HT-29 (cell line): ENCODE measurements around the gene NARF. TPM values are rescaled to one million over a fixed set of nuclear protein-coding genes. Genes with fewer than 3 reads are reported as not detected.

ENCODE experiments used
- DNase-seq: peaks from one replicate; pipeline ENCODE4 v3.0.0-alpha.2; 2015; ENCODE audit warnings: low spot score
- total RNA-seq: library from RNA; depleted of rRNA; stranded (reverse); fragments of >200 nt; shearing (Covaris generic); gene quantifications from 2 replicates; pipeline ENCODE4 v1.2.3, GENCODE V29; 2014

The NARF gene
- total RNA-seq, 1 experiment from 2014 or later, result 30.5 TPM

DNA sequence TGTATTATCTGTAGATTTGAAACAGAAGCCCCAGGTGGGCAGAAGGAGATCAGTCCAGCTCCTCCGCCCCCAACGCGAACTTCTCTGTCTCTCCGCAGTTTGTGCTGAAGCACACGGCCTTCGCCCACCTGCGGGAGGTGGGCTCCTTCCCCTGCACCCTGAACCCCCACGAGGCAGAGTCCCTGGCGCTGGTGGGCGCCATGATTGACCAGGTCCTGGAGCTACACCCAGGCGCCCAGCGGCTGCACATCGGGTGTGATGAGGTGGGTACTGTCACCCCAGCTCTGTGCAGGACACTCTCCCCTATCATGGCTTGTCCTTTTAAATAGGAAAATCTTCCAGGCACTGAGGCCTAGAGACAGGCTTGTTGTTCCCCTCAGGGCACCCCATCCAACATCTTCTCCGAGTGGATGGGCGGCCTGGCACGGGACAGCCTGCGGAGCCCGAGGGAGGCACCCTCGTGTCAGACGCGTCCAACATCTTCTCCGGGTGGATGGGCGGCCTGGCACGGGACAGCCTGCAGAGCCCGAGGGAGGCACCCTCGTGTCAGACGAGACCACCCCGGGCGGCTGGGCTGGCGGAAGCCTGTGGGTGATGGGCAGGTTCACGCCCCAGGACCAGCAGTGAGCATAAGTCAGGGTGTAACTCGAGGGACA, 24.9 kb upstream of the NARF start:
- DNase-seq, result no peak

DNA sequence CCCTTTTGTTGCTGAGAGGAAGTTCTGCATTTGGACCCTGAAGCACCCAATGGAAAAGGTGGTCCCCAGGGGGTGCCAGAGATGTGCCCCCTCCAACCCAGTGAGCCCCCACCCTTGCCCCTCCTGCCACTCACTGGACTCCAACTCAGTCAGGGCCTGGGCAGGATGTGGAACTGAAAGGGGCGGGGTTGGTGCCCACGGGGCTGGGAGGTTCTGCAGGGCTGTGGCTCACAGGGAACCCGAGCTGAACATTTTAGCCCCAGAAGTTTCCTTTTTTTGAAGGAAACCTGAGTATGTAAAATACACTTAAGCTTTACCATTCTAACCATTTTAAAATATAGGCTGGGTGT, 24.4 kb upstream of the NARF start:
- DNase-seq, result no peak

DNA sequence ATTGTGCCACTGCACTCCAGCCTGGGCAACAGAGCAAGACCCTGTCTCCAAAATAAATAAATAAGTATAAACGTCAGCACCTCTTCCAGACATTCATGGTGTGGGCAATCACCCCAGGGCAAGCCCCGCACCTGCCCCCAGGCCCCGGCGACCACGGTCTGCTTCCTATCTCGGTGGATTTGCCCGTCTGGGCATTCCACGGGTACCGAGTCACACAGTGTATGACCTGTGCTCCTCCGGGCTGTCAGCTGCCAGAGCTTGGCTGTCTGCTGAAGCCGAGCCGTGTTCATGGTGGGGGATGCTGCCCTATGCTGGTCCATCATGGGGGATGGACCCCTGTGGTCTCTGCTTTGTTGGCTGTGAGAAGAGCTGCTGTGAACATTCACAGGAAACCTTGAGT, 23.4 kb upstream of the NARF start:
- DNase-seq, result no peak

DNA sequence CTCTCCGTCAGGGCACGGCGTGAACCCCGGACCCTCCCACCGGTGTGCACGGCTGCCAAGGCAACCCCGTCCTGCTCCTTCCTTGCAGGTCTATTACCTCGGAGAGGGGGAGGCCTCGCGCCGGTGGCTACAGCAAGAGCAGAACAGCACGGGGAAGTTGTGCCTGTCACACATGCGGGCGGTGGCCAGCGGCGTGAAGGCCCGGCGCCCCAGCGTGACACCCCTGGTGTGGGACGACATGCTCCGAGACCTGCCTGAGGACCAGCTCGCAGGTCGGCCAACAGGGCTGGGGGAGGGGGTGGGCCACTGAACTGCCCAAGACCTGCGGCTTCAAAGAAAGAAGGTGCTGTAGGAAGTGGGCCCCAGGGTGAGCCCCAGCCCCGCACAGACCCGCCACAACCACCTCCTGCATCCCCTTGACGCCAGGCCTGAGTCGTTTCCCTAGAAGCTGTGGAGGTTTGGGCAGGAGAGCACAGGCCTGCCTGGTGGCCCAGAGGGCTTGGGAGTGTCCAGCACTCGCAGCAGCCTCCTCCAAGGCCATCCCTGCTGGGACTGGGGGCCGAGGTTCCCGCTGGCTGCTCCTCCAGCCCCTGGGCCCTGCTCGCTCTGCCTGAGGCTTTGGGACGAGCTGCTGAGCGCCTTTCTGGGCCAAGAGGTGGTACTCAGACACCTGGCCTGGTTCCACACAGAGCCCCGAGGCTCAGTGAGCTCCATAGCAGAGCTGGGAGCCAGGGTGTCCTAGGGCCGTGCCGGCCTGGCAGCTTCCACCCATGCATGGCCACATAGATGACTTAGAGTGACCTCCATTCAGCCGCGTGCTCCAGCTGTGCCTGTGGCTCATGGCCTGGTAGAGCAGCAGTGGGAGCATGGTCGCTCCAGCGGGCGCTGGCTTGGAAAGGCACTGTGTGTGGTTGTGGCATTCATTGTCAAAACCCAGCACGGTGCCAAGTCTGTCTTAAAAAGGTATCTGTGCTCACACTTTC, 22.6 kb upstream of the NARF start:
- DNase-seq, result no peak

DNA sequence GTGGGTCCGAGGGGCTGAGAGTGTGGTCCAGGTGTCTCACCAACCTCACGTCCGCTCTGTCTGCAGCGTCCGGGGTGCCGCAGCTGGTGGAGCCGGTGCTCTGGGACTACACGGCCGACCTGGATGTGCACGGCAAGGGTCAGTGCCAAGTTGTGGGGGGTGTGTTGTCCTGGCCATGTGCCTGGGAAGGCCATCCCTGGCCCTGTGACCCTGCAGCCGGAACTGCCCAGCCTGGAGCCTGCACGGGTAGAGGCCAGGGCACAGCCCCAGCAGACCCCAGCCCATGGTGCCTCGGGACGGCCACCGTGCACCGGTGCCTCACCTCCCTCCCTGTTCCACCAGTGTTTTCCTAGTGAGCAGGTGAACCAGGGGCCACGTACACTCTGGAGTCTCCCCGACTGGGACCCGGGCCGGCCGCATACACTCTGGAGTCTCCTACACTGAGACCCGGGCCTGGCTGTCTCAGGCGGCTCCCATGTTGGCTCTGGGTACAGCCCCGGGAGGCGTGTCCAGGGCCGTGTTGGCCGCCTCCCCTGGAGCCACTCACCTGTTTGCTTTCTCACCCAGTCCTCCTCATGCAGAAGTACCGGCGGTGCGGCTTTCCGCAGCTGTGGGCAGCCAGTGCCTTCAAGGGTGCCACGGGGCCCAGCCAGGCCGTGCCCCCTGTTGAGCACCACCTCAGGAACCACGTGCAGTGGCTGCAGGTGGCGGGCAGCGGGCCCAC, 21.8 kb upstream of the NARF start:
- DNase-seq, result no peak

DNA sequence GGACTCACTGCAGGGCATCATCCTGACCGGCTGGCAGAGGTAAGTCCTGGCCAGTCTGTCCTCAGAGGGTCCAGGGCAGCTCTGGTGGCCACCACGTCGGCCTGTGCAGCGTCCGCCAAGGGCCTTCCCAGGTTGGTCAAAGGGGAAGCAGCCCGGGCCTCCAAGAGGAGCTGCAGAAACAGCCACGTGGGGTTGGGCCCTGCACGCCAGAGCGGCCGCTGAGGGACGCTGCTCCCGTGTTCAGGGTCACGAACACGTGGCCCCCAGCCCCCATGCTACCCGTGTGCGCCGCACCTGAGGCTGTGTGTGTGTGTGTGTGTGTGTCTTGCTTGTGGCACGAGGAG, 21.2 kb upstream of the NARF start:
- DNase-seq, result no peak

DNA sequence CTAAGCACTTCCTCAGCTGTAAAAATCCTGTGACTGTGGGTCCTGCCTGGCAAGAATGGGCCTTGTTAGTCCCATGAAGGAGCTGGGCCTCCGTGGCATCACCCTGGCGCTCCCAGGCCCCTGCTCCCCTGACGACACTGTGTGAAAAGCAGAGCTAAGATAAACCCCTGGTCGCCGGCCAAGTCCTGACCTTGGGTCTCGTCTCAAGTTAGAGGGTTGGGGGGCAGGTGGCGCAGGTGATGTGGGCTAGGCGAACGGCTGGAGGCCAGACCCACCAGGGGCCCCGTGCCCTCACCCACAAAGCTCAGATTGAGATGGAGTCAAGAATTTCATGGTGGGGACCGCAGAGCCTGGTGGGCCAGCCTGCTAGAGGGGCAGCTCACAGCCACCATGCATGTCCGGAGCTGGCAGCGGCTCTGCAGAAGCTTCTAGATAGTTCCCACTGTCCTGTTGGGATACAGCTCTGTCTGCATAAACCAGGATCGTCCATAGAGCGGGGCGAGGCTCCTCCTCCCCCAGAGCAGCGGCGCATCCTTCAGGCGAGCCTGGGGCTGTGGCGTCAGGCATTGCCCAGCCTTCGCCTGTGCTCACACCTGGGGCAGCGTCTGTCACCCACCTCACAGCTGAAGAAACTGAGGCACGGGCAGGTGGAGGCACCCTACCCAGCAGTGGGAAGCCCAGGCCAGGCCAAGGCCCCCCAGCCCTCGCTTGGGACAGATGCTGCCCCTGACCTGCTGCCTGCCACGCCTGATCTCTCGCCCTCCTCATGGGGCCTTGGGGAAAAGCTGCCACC, 19.9 kb upstream of the NARF start:
- no peak for DNase-seq

GRCh38 chr17:82439194-82439828, 19.2 kb upstream of the NARF start:
- no peak for DNase-seq

DNA sequence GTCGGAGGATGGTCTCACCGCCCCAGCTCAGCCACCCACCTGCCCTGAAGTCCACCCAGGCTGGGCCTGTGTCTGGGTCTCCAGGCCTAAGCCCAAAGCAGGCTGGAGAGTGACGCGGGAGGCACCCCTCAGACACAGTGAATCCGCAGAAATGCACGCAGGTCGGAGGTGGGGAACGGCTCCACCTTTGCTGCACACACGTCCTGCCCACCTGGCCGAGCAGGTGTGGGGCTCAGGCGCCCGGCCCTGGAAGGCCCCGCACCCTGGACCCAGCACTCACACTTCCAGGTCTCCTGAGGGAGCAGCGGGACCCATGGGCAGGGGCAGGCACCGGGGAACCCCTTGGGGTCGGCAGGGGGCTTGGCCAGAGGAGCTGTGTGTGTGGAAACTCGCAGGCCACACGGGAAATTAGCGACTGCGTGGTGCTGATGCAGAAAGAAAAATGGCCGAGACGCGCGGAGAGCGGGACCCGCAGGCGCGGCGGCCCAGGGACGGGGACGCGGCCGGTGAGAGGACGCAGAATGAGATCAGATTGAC, 18.6 kb upstream of the NARF start:
- DNase-seq, result no peak

DNA sequence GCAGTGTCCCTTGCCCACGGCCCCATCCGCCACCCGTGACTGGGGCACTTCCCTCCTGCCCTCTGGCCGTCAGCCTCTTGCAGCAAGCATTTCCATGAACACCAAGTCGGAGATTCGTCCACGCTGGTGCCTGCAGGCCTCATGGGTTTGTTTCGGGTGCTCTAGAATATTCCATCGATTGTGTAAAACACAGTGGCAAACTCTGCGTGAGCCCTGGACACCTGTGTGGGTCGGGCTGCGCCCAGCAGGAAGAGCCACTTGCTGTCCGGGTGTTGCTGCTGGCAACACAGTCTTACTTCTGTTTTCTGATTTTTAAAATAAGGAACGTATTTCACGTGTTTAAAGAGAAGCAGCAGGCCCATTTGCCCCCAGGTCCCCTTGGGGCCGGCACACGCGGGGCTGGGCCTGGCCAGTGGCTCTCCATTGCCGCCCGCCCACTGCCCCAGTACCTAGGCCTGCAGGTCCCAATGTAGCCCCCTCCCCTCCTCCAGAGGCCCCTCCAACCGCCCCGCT, 18.0 kb upstream of the NARF start:
- no peak for DNase-seq

DNA sequence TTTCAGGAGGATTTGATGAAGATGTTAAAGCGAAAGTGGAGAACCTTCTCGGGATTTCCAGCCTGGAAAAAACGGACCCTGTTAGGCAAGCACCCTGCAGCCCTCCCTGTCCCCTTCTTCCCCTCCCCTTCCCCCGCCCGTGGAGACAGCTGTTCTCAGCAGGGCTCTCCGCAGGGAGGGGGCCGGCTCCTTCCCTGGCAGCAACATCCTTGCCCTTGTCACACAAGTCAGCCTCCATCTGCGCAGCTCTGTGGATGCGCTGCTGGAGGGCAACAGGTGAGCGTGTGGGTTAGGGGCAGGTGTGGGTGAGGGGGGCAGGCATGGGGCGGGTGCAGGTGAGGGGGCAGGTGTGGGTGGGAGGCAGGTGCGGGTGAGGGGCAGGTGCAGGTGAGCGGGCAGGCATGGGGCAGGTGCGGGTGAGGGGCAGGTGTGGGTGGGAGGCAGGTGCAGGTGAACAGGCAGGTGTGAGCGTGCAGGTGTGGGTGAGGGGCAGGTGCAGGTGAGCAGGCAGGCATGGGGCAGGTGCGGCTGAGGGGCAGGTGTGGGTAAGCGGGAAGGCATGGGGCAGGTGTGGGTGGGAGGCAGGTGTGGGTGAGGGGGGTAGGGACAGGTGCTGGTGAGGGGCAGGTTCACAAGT, 17.4 kb upstream of the NARF start:
- no peak for DNase-seq

- no peak for DNase-seq
Measured at GRCh38 chr17:82441691-82442487, 16.7 kb upstream of the NARF start.

DNA sequence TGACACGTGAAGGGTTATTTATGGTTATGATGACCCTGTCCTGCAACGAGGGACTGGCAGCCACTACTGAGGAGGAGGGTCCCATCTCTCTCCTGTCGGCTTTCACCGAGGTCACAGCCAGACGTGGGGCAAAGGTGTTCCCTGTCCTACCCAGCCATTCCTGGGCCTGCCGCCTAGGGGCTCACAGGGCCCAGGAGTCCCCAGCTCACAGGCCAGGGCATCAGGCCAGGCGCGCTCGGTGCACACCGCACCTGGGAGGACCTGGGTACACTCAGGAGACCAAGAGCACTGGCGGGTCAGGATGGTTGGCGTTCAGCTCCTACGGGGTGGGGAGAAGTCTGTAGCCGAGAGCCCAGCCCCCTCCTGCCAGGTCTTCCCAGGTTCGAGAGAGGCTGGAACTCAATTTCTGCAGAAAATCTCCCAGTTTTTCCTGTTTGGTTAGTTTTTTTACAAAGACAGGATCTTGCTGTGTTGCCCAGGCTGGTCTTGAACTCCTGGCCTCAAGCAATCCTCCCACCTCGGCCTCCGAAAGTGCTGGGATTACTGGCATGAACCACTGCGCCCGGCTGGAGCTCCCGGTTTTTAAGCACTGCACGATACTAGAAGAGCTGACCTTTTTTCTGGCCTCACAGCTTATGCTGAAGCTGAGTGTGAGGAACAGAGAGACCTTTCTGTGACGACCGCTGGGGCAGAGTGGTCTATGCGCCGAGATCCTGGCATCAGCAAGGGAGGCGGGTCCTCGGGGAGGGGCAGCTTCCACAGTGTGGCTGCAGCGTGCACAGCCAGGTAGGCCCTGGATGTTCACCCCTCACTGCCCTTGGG, 15.7 kb upstream of the NARF start:
- no peak for DNase-seq

DNA sequence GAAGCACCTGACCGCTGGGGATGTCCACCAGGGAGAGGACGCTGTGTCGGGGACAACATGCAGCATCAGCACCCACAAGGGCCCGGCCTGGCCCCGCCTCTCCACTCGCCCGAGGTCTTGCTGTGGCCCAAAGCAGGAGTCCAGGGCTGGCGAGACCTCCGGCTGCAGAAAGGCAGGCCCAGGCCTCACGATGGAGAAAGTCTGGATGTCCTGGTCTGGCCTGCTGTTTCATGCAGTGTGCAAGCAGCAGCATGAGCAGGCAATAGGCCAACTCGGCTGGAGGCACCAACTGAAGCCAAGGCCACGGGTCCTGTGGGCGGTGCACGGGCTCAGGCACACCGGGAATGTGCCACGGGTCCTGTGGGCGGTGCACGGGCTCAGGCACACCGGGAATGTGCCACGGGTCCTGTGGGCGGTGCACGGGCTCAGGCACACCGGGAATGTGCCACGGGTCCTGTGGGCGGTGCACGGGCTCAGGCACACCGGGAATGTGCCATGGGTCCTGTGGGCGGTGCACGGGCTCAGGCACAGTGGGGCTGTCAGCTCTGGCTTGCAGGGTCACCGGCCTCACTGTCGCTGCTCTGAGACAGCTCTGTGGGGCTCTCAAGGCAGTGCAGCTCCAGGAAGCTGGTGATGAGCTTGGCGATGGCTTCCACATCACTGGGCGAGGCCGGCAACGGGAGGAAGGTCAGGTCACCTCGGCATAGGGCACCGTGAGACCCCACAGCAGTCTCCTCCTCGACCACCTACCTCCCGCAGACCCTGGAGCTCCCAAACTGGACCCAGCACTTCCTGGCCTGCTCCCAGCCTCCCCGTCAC, 14.9 kb upstream of the NARF start:
- DNase-seq, result no peak

GRCh38 chr17:82444284-82444893, 14.2 kb upstream of the NARF start:
- DNase-seq, result no peak

- no peak for DNase-seq
Measured at GRCh38 chr17:82444941-82445521, 13.5 kb upstream of the NARF start.

GRCh38 chr17:82445542-82445941, 13.0 kb upstream of the NARF start:
- no peak for DNase-seq
